GM19438 (cell line): Measurements from ENCODE around the gene ARMC12.
"Not testable (repeated sequence)": the region's sequence is repeated elsewhere in the genome, so short reads cannot be mapped to it uniquely, and the experiment has no call there.

Experiments used
- ATAC-seq: cut with Tn5 transposase; IDR thresholded peaks from one replicate; pipeline ENCODE4 v1.9.1; 2021; ENCODE audit warnings: low read depth; ENCODE audit not compliant: unreplicated experiment

The ARMC12 gene

GRCh38 chr6:35736982-35737412, at the start of gene ARMC12:
Gene ARMC12, plus strand, starts transcription at chr6:35737032. Its CDS starts 77 bp downstream, at chr6:35737109.
- ATAC-seq = no peak

- peak; percentile 42 for ATAC-seq
Observed at GRCh38 chr6:35687658-35688604, 48.9 kb upstream of the ARMC12 start.

- peak; percentile 84 for ATAC-seq
Observed at GRCh38 chr6:35688605-35689322, 48.1 kb upstream of the ARMC12 start, which contains the start of gene FKBP5. Gene FKBP5, minus strand, starts transcription at chr6:35688915. Its CDS starts 46,091 bp downstream, at chr6:35642824.

- not testable (repeated sequence) for ATAC-seq
Observed at GRCh38 chr6:35690006-35690405, 46.8 kb upstream of the ARMC12 start.

GRCh38 chr6:35690484-35690883, 46.3 kb upstream of the ARMC12 start:
- ATAC-seq = no peak

- no peak for ATAC-seq
Observed at GRCh38 chr6:35691027-35691824, 45.6 kb upstream of the ARMC12 start.

- ATAC-seq = no peak
Observed at GRCh38 chr6:35694462-35694861, 42.4 kb upstream of the ARMC12 start.

GRCh38 chr6:35698430-35698829, 38.4 kb upstream of the ARMC12 start:
- ATAC-seq = not testable (repeated sequence)

- ATAC-seq = no peak
Observed at GRCh38 chr6:35698858-35699257, 38.0 kb upstream of the ARMC12 start.

- no peak for ATAC-seq
Observed at GRCh38 chr6:35703554-35703953, 33.3 kb upstream of the ARMC12 start.

- ATAC-seq = no peak
Observed at GRCh38 chr6:35706468-35706867, 30.4 kb upstream of the ARMC12 start.

GRCh38 chr6:35707714-35708407, 29.0 kb upstream of the ARMC12 start:
- no peak for ATAC-seq

GRCh38 chr6:35708585-35708984, 28.2 kb upstream of the ARMC12 start:
- ATAC-seq = no peak

- no peak for ATAC-seq
Observed at GRCh38 chr6:35710241-35710847, 26.5 kb upstream of the ARMC12 start.

- no peak for ATAC-seq
Observed at GRCh38 chr6:35711731-35712130, 25.1 kb upstream of the ARMC12 start.

GRCh38 chr6:35713006-35713767, 23.6 kb upstream of the ARMC12 start:
- no peak for ATAC-seq

- ATAC-seq = no peak
Observed at GRCh38 chr6:35716798-35717197, 20.0 kb upstream of the ARMC12 start.

- no peak for ATAC-seq
Observed at GRCh38 chr6:35717449-35718374, 19.1 kb upstream of the ARMC12 start.
